ENCODE data around the gene GALNT1. TPM values are rescaled to one million over a fixed set of nuclear protein-coding genes. Genes with fewer than 3 reads are reported as not detected.
"Not testable (repeated sequence)": the region's sequence is repeated elsewhere in the genome, so short reads cannot be mapped to it uniquely, and the experiment has no call there.

Gene GALNT1
- total and polyA plus RNA-seq, 10 of the 15 experiments (the other 5 are each of a cell fraction or from before 2014, with no cell fraction given) = 8.0 to 53.7 (median 29.9) TPM

- FAIRE-seq = no peak
- no TSS peak for BruUV-seq (replicated peaks)
- in situ Hi-C loops (cut with MboI) = no loop called here
These were observed 28.2 kb upstream of the GALNT1 start for GRCh38 chr18:35553300-35553699.

GRCh38 chr18:35555538-35555937, 26.0 kb upstream of the GALNT1 start:
- WGBS (ENCODE audit: insufficient coverage, insufficient replicate concordance, low lambda C conversion rate, missing lambda C conversion rate) = 47% methylated on average over 5 of the region's 5 CpGs
- H3K4me3 ChIP-seq; H2AFZ ChIP-seq (ENCODE audit: control insufficient read depth, low read depth, low read length); H3K79me2 ChIP-seq (ENCODE audit: control insufficient read depth, insufficient read depth, low read length); H4K20me1 ChIP-seq (ENCODE audit: control insufficient read depth, insufficient read depth); H3K9me3 ChIP-seq (replicated peaks; ENCODE audit: control insufficient read depth, insufficient read depth, low read length); H3K27ac ChIP-seq (ENCODE audit: control insufficient read depth, insufficient read depth); ATAC-seq; POLR2A ChIA-PET; in situ Hi-C loops (cut with MboI); H3K36me3 ChIP-seq (ENCODE audit: control insufficient read depth in 2 of 2, insufficient read depth in 2 of 2, low read length in 1 of 2); H3K4me2 ChIP-seq (ENCODE audit: control insufficient read depth, insufficient read depth); DNase-seq (ENCODE audit: low read depth, low spot score); H3K9ac ChIP-seq (ENCODE audit: control insufficient read depth, insufficient read depth, low read length); H3K27me3 ChIP-seq (replicated peaks in 1 of 2; ENCODE audit: control insufficient read depth in 2 of 2, insufficient read depth in 2 of 2, low read length in 1 of 2); H3K4me1 ChIP-seq (ENCODE audit: control insufficient read depth, insufficient read depth, low read length); BruUV-seq (replicated peaks); intact Hi-C loops (cut with micrococcal nuclease; ENCODE audit: unreplicated experiment); FAIRE-seq: not testable (repeated sequence)
- CTCF ChIA-PET = interaction anchor here (1.3 kb wide), 1 partner anchor 15 kb away, joined by 4 read pairs; no protein-coding TSS in a partner anchor
- SMC1A ChIA-PET (ENCODE audit: uncharacterized antibody, unreplicated experiment) = interaction anchor here (0.5 to 1.2 kb wide), 2 partner anchors 12 to 107 kb away, joined by 4 read pairs; no protein-coding TSS in a partner anchor
- RAD21 ChIA-PET (ENCODE audit: unreplicated experiment) = interaction anchor here (0.7 kb wide), 1 partner anchor 9 kb away, joined by 3 read pairs; no protein-coding TSS in a partner anchor

More at GRCh38 chr18:35553300-35553699, 28.2 kb upstream of the GALNT1 start:
- Histone ChIP-seq H3K79me2 (ENCODE audit: control insufficient read depth, insufficient read depth, low read length) (no peaks in the 10 kb centered on the region), H3K36me3 (ENCODE audit: control insufficient read depth in 2 of 2, insufficient read depth in 2 of 2, low read length in 1 of 2) (no peaks in the 10 kb centered on the region), H3K4me2 (ENCODE audit: control insufficient read depth, insufficient read depth) (no peak overlapping the region), H3K27ac (ENCODE audit: control insufficient read depth, insufficient read depth) (no peak overlapping the region), H3K4me3 (no peak overlapping the region), H3K4me1 (ENCODE audit: control insufficient read depth, insufficient read depth, low read length) (no peaks in the 10 kb centered on the region), H3K9ac (ENCODE audit: control insufficient read depth, insufficient read depth, low read length) (no peak overlapping the region), H3K27me3 (replicated peaks in 1 of 2; ENCODE audit: control insufficient read depth in 2 of 2, insufficient read depth in 2 of 2, low read length in 1 of 2) (no peaks in the 10 kb centered on the region), H2AFZ (ENCODE audit: control insufficient read depth, low read depth, low read length) (no peak overlapping the region), H4K20me1 (ENCODE audit: control insufficient read depth, insufficient read depth) (no peaks in the 10 kb centered on the region), H3K9me3 (replicated peaks; ENCODE audit: control insufficient read depth, insufficient read depth, low read length) (no peaks in the 10 kb centered on the region)
- ChIA-PET SMC1A (ENCODE audit: uncharacterized antibody, unreplicated experiment) (no interaction called here), RAD21 (ENCODE audit: unreplicated experiment) (no interaction called here), CTCF (interaction anchor here (1.6 kb wide), 1 partner anchor 10 kb away, joined by 3 read pairs; no protein-coding TSS in a partner anchor), POLR2A (no interaction called here)
- 23% methylated on average over 2 of the region's 2 CpGs for WGBS (ENCODE audit: insufficient coverage, insufficient replicate concordance, low lambda C conversion rate, missing lambda C conversion rate)
- DNase-seq (ENCODE audit: low read depth, low spot score) (no peak), ATAC-seq (no peak)
- TF ChIP-seq EED (IDR thresholded peaks at IDR 0.05; ENCODE audit: low read depth) (no peak), TCF12 (IDR thresholded peaks at IDR 0.05; ENCODE audit: low read depth, low read length) (no peak), NFIC (IDR thresholded peaks at IDR 0.05; ENCODE audit: low read depth, low read length) (no peak), MXI1 (IDR thresholded peaks at IDR 0.05; ENCODE audit: low read depth, low read length) (no peak)
- intact Hi-C loops (cut with micrococcal nuclease; ENCODE audit: unreplicated experiment) = no loop called here
